Astrocyte of the cerebellum (primary cell): ENCODE results near the gene IQSEC1.

Experiments used
- DNase-seq: peaks from one replicate; pipeline ENCODE4 v3.0.0-alpha.2; 2011; ENCODE audit warnings: low read depth
- H3K4me3 ChIP-seq: 2 replicates; pipeline ENCODE4 v1.5.1; 2011; ENCODE audit warnings: mild to moderate bottlenecking, low read depth, low read length, moderate library complexity
- CTCF ChIP-seq: IDR thresholded peaks from 2 replicates; pipeline ENCODE4 v1.5.1; 2012; ENCODE audit warnings: low read length, low read depth, moderate library complexity, mild to moderate bottlenecking; ENCODE audit errors: missing control alignments
- in situ Hi-C: cut with HindIII; loops from 2 replicates; pipeline ENCODE4 v1.10.0; 2017; ENCODE audit warnings: low sequenced_read_pairs

IQSEC1 gene

GRCh38 chr3:13080591-13080990 lies 7.4 kb upstream of the IQSEC1 start:
- no peak overlapping the region for H3K4me3 ChIP-seq
- DNase-seq, result no peak
- no peak for TF ChIP-seq CTCF
- in situ Hi-C loops, result loop anchor here (25.0 kb wide), 1 partner anchor 382 kb away; no protein-coding TSS in a partner anchor

GRCh38 chr3:13080026-13080425 lies 6.8 kb upstream of the IQSEC1 start:
- in situ Hi-C loops, result loop anchor here (25.0 kb wide), 1 partner anchor 382 kb away; no protein-coding TSS in a partner anchor
- no peak overlapping the region for H3K4me3 ChIP-seq
- DNase-seq, result no peak
- no peak for TF ChIP-seq CTCF

- H3K4me3 ChIP-seq, result no peak overlapping the region
- in situ Hi-C loops, result loop anchor here (5.0 to 25.0 kb wide), 2 partner anchors 47 to 383 kb away; no protein-coding TSS in a partner anchor
- DNase-seq, result no peak
- no peak for TF ChIP-seq CTCF
Observed at GRCh38 chr3:13079510-13079909, 6.3 kb upstream of the IQSEC1 start.

GRCh38 chr3:13079051-13079450 lies 5.8 kb upstream of the IQSEC1 start:
- no peak for DNase-seq
- TF ChIP-seq CTCF, result no peak
- in situ Hi-C loops, result loop anchor here (5.0 to 25.0 kb wide), 2 partner anchors 47 to 383 kb away; no protein-coding TSS in a partner anchor
- no peak overlapping the region for H3K4me3 ChIP-seq

GRCh38 chr3:13078163-13078905 lies 5.1 kb upstream of the IQSEC1 start:
- DNase-seq, result no peak
- TF ChIP-seq CTCF, result no peak
- no peak overlapping the region for H3K4me3 ChIP-seq
- in situ Hi-C loops, result loop anchor here (5.0 to 25.0 kb wide), 2 partner anchors 46 to 384 kb away; no protein-coding TSS in a partner anchor

- TF ChIP-seq CTCF, result no peak
- peak; percentile 5 for DNase-seq
- no peak overlapping the region for H3K4me3 ChIP-seq
- in situ Hi-C loops, result loop anchor here (5.0 to 25.0 kb wide), 2 partner anchors 45 to 385 kb away; no protein-coding TSS in a partner anchor
Observed at GRCh38 chr3:13077431-13078162, 4.4 kb upstream of the IQSEC1 start.
